ENCODE results near the gene CBLL1. TPM values are rescaled to one million over a fixed set of nuclear protein-coding genes. Genes with fewer than 3 reads are reported as not detected.

CBLL1 gene
- total RNA-seq, 1 experiment from 2014 or later: 39.1 TPM

DNA sequence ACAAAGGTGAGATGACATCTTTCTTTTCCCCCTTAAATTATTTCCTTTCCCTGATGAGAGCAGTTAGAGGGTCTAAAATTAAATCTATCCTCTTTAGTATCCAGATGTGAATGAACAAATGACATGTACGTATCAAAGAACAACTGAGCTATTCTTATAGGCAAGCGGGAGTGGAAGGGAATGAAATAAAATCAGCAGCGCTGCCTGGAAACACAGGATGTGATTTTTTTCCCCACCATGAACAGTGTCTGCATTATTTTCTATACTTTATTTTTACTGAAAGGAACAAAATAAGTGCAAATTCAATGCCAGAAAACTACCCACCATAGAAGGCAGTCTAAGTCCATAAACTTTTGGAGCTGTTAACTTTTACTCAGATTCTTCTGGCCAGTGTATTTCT lies 42.8 kb upstream of the CBLL1 start:
- Histone ChIP-seq H3K4me1 (no peaks in the 10 kb centered on the region), H3K27me3 (replicated peaks; ENCODE audit: control insufficient read depth, insufficient read depth, low read length) (no peaks in the 10 kb centered on the region), H3K9me3 (no peaks in the 10 kb centered on the region), H3K4me3 (ENCODE audit: low read depth, low read length) (no peak overlapping the region), H3K36me3 (ENCODE audit: control insufficient read depth, insufficient read depth, low read length) (no peaks in the 10 kb centered on the region)
- H3K9me3 Mint-ChIP-seq (ENCODE audit: unreplicated experiment): no peaks in the 10 kb centered on the region
- intact Hi-C loops (cut with micrococcal nuclease; ENCODE audit: unreplicated experiment): no loop called here
- BruUV-seq (replicated peaks): no TSS peak
- CTCF ChIA-PET: no interaction called here
- POLR2A ChIA-PET: no interaction called here
- H3K4me3 Mint-ChIP-seq (ENCODE audit: unreplicated experiment): no peak overlapping the region
- H3K4me1 Mint-ChIP-seq (ENCODE audit: low read depth, unreplicated experiment): no peaks in the 10 kb centered on the region
- peaks cover 19% of the 10 kb centered on the region for H3K27me3 Mint-ChIP-seq (ENCODE audit: insufficient read depth, unreplicated experiment)
- no peaks in the 10 kb centered on the region for H3K36me3 Mint-ChIP-seq (ENCODE audit: insufficient read depth, unreplicated experiment)
- no peak for DNase-seq
- no peak overlapping the region for H3K27ac Mint-ChIP-seq (ENCODE audit: unreplicated experiment)
- TF ChIP-seq, protein P1, sequence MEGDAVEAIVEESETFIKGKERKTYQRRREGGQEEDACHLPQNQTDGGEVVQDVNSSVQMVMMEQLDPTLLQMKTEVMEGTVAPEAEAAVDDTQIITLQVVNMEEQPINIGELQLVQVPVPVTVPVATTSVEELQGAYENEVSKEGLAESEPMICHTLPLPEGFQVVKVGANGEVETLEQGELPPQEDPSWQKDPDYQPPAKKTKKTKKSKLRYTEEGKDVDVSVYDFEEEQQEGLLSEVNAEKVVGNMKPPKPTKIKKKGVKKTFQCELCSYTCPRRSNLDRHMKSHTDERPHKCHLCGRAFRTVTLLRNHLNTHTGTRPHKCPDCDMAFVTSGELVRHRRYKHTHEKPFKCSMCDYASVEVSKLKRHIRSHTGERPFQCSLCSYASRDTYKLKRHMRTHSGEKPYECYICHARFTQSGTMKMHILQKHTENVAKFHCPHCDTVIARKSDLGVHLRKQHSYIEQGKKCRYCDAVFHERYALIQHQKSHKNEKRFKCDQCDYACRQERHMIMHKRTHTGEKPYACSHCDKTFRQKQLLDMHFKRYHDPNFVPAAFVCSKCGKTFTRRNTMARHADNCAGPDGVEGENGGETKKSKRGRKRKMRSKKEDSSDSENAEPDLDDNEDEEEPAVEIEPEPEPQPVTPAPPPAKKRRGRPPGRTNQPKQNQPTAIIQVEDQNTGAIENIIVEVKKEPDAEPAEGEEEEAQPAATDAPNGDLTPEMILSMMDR (IDR thresholded peaks at IDR 0.05; ENCODE audit: insufficient read depth in 1 of 2, low read depth in 1 of 2, low read length in 1 of 2, severe bottlenecking in 1 of 2, unreplicated experiment in 1 of 2): no peak

DNA sequence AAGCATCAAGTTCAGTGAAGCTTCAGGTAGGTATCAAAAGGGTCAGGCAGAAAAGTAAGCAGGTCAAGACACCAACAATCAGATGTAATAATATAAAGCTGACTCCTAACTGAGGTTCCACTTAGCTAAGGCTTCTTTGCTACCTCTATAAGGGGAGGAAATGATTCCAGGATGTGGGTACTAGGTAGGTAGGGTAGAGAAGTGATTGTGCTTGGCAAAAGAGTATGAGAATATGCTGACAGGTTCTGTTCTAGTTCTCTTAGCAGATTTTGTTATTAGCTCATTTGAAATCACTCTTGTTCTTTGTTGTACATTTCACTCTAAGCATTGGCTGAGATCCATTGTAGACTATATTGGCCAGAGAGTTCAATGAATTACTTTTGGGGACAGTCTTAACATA lies 40.7 kb upstream of the CBLL1 start:
- H3K27ac Mint-ChIP-seq (ENCODE audit: unreplicated experiment): no peak overlapping the region
- POLR2A ChIA-PET: no interaction called here
- Histone ChIP-seq H3K27me3 (replicated peaks; ENCODE audit: control insufficient read depth, insufficient read depth, low read length) (no peaks in the 10 kb centered on the region), H3K9me3 (no peaks in the 10 kb centered on the region), H3K4me3 (ENCODE audit: low read depth, low read length) (no peak overlapping the region), H3K4me1 (no peaks in the 10 kb centered on the region), H3K36me3 (ENCODE audit: control insufficient read depth, insufficient read depth, low read length) (no peaks in the 10 kb centered on the region)
- H3K4me3 Mint-ChIP-seq (ENCODE audit: unreplicated experiment): no peak overlapping the region
- H3K27me3 Mint-ChIP-seq (ENCODE audit: insufficient read depth, unreplicated experiment): peaks cover 23% of the 10 kb centered on the region
- no peaks in the 10 kb centered on the region for H3K36me3 Mint-ChIP-seq (ENCODE audit: insufficient read depth, unreplicated experiment)
- no TSS peak for BruUV-seq (replicated peaks)
- H3K4me1 Mint-ChIP-seq (ENCODE audit: low read depth, unreplicated experiment): peaks cover 3% of the 10 kb centered on the region
- no peak for DNase-seq
- TF ChIP-seq, protein P1 (IDR thresholded peaks at IDR 0.05; ENCODE audit: insufficient read depth in 1 of 2, low read depth in 1 of 2, low read length in 1 of 2, severe bottlenecking in 1 of 2, unreplicated experiment in 1 of 2): no peak
- no peaks in the 10 kb centered on the region for H3K9me3 Mint-ChIP-seq (ENCODE audit: unreplicated experiment)
- intact Hi-C loops (cut with micrococcal nuclease; ENCODE audit: unreplicated experiment): no loop called here
- CTCF ChIA-PET: no interaction called here

DNA sequence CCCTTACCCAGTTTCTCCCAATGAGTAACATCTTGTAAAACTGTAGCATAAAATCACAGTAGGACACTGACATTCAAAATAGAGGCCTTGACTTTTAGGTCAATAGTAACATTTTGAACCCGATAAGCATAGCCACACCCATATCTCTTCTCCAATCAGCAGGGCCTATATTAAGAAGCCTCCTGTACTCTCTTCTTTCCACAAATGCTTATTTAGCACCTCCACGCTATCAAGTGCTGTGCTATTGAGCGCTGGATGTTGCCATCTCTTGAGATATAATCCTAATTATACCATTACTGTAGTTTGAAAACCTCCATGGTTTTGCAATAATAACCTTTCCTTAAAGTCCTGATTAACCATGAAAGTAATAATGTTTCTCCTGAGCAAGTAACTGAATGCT lies 40.1 kb upstream of the CBLL1 start:
- H3K4me3 ChIP-seq (ENCODE audit: low read depth, low read length): no peak overlapping the region
- peaks cover 7% of the 10 kb centered on the region for H3K4me1 Mint-ChIP-seq (ENCODE audit: low read depth, unreplicated experiment)
- no peak for DNase-seq
- intact Hi-C loops (cut with micrococcal nuclease; ENCODE audit: unreplicated experiment): no loop called here
- CTCF ChIA-PET: no interaction called here
- no peaks in the 10 kb centered on the region for H3K27me3 ChIP-seq (replicated peaks; ENCODE audit: control insufficient read depth, insufficient read depth, low read length)
- H3K27ac Mint-ChIP-seq (ENCODE audit: unreplicated experiment): no peak overlapping the region
- H3K4me1 ChIP-seq: no peaks in the 10 kb centered on the region
- no peaks in the 10 kb centered on the region for H3K9me3 Mint-ChIP-seq (ENCODE audit: unreplicated experiment)
- POLR2A ChIA-PET: no interaction called here
- no peak overlapping the region for H3K4me3 Mint-ChIP-seq (ENCODE audit: unreplicated experiment)
- no TSS peak for BruUV-seq (replicated peaks)
- H3K27me3 Mint-ChIP-seq (ENCODE audit: insufficient read depth, unreplicated experiment): peaks cover 23% of the 10 kb centered on the region
- H3K36me3 ChIP-seq (ENCODE audit: control insufficient read depth, insufficient read depth, low read length): no peaks in the 10 kb centered on the region
- H3K9me3 ChIP-seq: no peaks in the 10 kb centered on the region
- no peaks in the 10 kb centered on the region for H3K36me3 Mint-ChIP-seq (ENCODE audit: insufficient read depth, unreplicated experiment)
- TF ChIP-seq, protein P1 (IDR thresholded peaks at IDR 0.05; ENCODE audit: insufficient read depth in 1 of 2, low read depth in 1 of 2, low read length in 1 of 2, severe bottlenecking in 1 of 2, unreplicated experiment in 1 of 2): no peak
